ENCODE results near the gene BOLA3. TPM values are rescaled to one million over a fixed set of nuclear protein-coding genes. Genes with fewer than 3 reads are reported as not detected.
A peak's percentile ranks its signal among the peaks of the same experiment; 100 is the strongest.

Gene BOLA3
- total RNA-seq, 3 donors from 2014 or later (not counting 1 experiment from before 2014, with no cell fraction given): 8.1 to 13.8 (median 11.9) TPM

DNA sequence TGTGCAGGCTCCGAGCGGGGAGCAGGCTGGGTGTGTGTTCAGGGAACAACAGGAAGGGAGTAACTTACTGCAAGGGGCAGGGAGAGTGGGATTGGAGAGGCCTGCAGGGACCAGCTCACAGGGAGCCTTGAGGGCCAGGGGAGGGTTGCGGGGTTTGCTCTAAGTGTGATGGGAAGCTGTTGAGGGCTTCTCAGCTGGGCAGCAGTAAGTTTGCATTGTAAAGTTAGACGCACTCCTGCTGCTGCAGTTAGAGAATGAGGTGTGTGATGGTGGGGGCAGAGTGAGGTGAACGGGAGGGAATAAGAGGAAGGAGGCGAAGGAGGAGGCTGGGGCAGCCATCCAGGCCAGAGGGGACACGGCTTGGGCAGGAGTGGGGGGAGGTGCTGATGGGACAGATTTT, 53.4 kb downstream of the BOLA3 start:
- H3K27me3 ChIP-seq (ENCODE audit: control insufficient read depth, insufficient read depth, low read length): no peaks in the 10 kb centered on the region
- intact Hi-C loops (cut with micrococcal nuclease): loop anchor here (10.0 kb wide), 1 partner anchor 89 kb away; no protein-coding TSS in a partner anchor
- H3K4me3 ChIP-seq (ENCODE audit: low read length): no peak overlapping the region
- H3K27ac Mint-ChIP-seq: peak overlapping the region in 1 of 2 donors; percentile 57
- no peak overlapping the region for H3K4me3 Mint-ChIP-seq
- ATAC-seq: no peak
- 98% methylated on average over 7 of the region's 7 CpGs for WGBS (ENCODE audit: insufficient coverage)
- H3K36me3 Mint-ChIP-seq: peaks cover 7% of the 10 kb centered on the region
- H3K4me1 ChIP-seq (ENCODE audit: control insufficient read depth, insufficient read depth, low read length): peaks cover 14% of the 10 kb centered on the region
- DNase-seq: no peak
- H3K9me3 Mint-ChIP-seq: no peaks in the 10 kb centered on the region
- H3K36me3 ChIP-seq (ENCODE audit: control insufficient read depth, insufficient read depth, low read length): peaks cover 61% of the 10 kb centered on the region
- H3K27me3 Mint-ChIP-seq (ENCODE audit: low read depth in 2 of 2): no peaks in the 10 kb centered on the region
- peaks cover 23 to 25% of the 10 kb centered on the region in 2 donors for H3K4me1 Mint-ChIP-seq
- TF ChIP-seq, protein P1, sequence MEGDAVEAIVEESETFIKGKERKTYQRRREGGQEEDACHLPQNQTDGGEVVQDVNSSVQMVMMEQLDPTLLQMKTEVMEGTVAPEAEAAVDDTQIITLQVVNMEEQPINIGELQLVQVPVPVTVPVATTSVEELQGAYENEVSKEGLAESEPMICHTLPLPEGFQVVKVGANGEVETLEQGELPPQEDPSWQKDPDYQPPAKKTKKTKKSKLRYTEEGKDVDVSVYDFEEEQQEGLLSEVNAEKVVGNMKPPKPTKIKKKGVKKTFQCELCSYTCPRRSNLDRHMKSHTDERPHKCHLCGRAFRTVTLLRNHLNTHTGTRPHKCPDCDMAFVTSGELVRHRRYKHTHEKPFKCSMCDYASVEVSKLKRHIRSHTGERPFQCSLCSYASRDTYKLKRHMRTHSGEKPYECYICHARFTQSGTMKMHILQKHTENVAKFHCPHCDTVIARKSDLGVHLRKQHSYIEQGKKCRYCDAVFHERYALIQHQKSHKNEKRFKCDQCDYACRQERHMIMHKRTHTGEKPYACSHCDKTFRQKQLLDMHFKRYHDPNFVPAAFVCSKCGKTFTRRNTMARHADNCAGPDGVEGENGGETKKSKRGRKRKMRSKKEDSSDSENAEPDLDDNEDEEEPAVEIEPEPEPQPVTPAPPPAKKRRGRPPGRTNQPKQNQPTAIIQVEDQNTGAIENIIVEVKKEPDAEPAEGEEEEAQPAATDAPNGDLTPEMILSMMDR (IDR thresholded peaks at IDR 0.05): no peak
- no peak overlapping the region for H3K27ac ChIP-seq (ENCODE audit: low read length)
- H3K9me3 ChIP-seq (ENCODE audit: control insufficient read depth, insufficient read depth, low read length): no peaks in the 10 kb centered on the region

DNA sequence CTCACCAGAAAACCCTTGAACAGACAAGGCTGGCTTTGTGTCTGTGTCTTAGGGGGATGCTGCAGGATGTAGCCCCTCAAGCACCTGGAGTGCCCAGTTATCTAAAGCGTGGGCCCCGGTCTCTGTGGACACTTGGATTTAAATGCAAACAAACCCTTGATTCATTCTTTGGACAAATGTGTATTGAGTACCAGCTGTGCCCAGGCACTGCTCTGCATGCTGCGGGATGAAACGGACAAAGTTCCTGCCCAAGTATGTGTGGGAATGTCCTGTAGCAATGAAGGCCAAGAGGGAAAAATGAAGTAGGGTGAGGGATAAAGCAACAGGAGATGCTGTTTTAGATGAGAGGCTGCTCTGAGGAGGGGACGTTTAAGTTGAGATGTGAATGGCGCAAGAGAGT, 53.9 kb downstream of the BOLA3 start:
- 96% methylated on average over 6 of the region's 6 CpGs for WGBS (ENCODE audit: insufficient coverage)
- peaks cover 7% of the 10 kb centered on the region for H3K36me3 Mint-ChIP-seq
- H3K9me3 ChIP-seq (ENCODE audit: control insufficient read depth, insufficient read depth, low read length): no peaks in the 10 kb centered on the region

GRCh38 chr2:74093426-74093825, 54.3 kb downstream of the BOLA3 start:
- no peak overlapping the region for H3K4me3 Mint-ChIP-seq
- H3K4me1 ChIP-seq (ENCODE audit: control insufficient read depth, insufficient read depth, low read length): peaks cover 14% of the 10 kb centered on the region
- 95% methylated on average over 13 of the region's 13 CpGs for WGBS (ENCODE audit: insufficient coverage)
- intact Hi-C loops (cut with micrococcal nuclease): loop anchor here (10.0 kb wide), 1 partner anchor 89 kb away; no protein-coding TSS in a partner anchor
- TF ChIP-seq, protein P1 (IDR thresholded peaks at IDR 0.05): no peak
- no peak for DNase-seq
- H3K9me3 Mint-ChIP-seq: no peaks in the 10 kb centered on the region
- H3K27me3 ChIP-seq (ENCODE audit: control insufficient read depth, insufficient read depth, low read length): no peaks in the 10 kb centered on the region
- no peak for ATAC-seq
- H3K4me3 ChIP-seq (ENCODE audit: low read length): no peak overlapping the region
- H3K4me1 Mint-ChIP-seq: peaks cover 23 to 31% of the 10 kb centered on the region in 2 donors
- H3K36me3 ChIP-seq (ENCODE audit: control insufficient read depth, insufficient read depth, low read length): peaks cover 63% of the 10 kb centered on the region
- peak overlapping the region in 1 of 2 donors; percentile 57 for H3K27ac Mint-ChIP-seq
- H3K27me3 Mint-ChIP-seq (ENCODE audit: low read depth in 2 of 2): no peaks in the 10 kb centered on the region
- peaks cover 7% of the 10 kb centered on the region for H3K36me3 Mint-ChIP-seq
- H3K9me3 ChIP-seq (ENCODE audit: control insufficient read depth, insufficient read depth, low read length): no peaks in the 10 kb centered on the region
- H3K27ac ChIP-seq (ENCODE audit: low read length): no peak overlapping the region

More for the DNA sequence above, 53.9 kb downstream of the BOLA3 start:
- no peaks in the 10 kb centered on the region for H3K27me3 Mint-ChIP-seq (ENCODE audit: low read depth in 2 of 2)
- H3K27ac Mint-ChIP-seq: peak overlapping the region in 1 of 2 donors; percentile 57
- peaks cover 14% of the 10 kb centered on the region for H3K4me1 ChIP-seq (ENCODE audit: control insufficient read depth, insufficient read depth, low read length)
- H3K27ac ChIP-seq (ENCODE audit: low read length): no peak overlapping the region
- TF ChIP-seq, protein P1 (IDR thresholded peaks at IDR 0.05): no peak
- H3K4me3 ChIP-seq (ENCODE audit: low read length): no peak overlapping the region
- peaks cover 63% of the 10 kb centered on the region for H3K36me3 ChIP-seq (ENCODE audit: control insufficient read depth, insufficient read depth, low read length)
- no peaks in the 10 kb centered on the region for H3K27me3 ChIP-seq (ENCODE audit: control insufficient read depth, insufficient read depth, low read length)
- no peak overlapping the region for H3K4me3 Mint-ChIP-seq
- intact Hi-C loops (cut with micrococcal nuclease): loop anchor here (10.0 kb wide), 1 partner anchor 89 kb away; no protein-coding TSS in a partner anchor
- peaks cover 23 to 30% of the 10 kb centered on the region in 2 donors for H3K4me1 Mint-ChIP-seq
- DNase-seq: no peak
- no peaks in the 10 kb centered on the region for H3K9me3 Mint-ChIP-seq
- ATAC-seq: no peak

DNA sequence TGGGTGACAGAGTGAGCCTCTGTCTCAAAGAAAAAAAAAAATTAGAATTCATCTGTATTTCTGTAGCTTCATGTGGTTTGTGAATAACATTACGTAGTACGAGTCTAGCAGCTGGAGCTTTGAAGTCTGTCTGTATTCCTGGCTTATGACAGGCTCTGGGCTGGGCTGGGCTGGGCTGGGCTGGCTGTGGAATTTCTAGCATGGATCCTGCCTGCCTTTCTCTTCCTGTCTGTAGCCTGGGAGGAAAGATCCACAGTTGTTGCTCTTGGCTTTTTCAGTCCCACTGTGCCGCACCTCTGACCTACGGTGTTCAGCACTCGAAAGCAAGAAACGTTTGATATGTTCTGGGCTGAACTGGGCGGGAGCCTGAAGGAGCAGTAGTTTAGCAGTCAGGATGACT, 55.4 kb downstream of the BOLA3 start:
- Mint-ChIP-seq H3K4me1 (peaks cover 23 to 31% of the 10 kb centered on the region in 2 donors), H3K27ac (no peak overlapping the region), H3K27me3 (ENCODE audit: low read depth in 2 of 2) (no peaks in the 10 kb centered on the region), H3K36me3 (peaks cover 7% of the 10 kb centered on the region), H3K4me3 (no peak overlapping the region), H3K9me3 (no peaks in the 10 kb centered on the region)
- intact Hi-C loops (cut with micrococcal nuclease): loop anchor here (10.0 kb wide), 1 partner anchor 87 kb away; no protein-coding TSS in a partner anchor
- Histone ChIP-seq H3K9me3 (ENCODE audit: control insufficient read depth, insufficient read depth, low read length) (no peaks in the 10 kb centered on the region), H3K27ac (ENCODE audit: low read length) (no peak overlapping the region), H3K27me3 (ENCODE audit: control insufficient read depth, insufficient read depth, low read length) (no peaks in the 10 kb centered on the region), H3K4me3 (ENCODE audit: low read length) (no peak overlapping the region), H3K4me1 (ENCODE audit: control insufficient read depth, insufficient read depth, low read length) (peaks cover 14% of the 10 kb centered on the region), H3K36me3 (ENCODE audit: control insufficient read depth, insufficient read depth, low read length) (peaks cover 67% of the 10 kb centered on the region)
- ATAC-seq: no peak
- 96% methylated on average over 7 of the region's 7 CpGs for WGBS (ENCODE audit: insufficient coverage)
- no peak for DNase-seq
- TF ChIP-seq, protein P1 (IDR thresholded peaks at IDR 0.05): no peak

Measured in natural killer cell (primary cell).